Muscle of arm (tissue), 12 donors: ENCODE data around the gene PIM1. TPM values are rescaled to one million over a fixed set of nuclear protein-coding genes. Genes with fewer than 3 reads are reported as not detected.
"Not testable (repeated sequence)": the region's sequence is repeated elsewhere in the genome, so short reads cannot be mapped to it uniquely, and the experiment has no call there.

Experiments
- DNase-seq: peaks from one replicate; pipeline ENCODE4 v3.0.0-alpha.2; 2013
- polyA plus RNA-seq, 12 donors: library from polyadenylated mRNA; unstranded; fragments of 120-200 nt; gene quantifications; one replicate each; pipeline ENCODE4 v1.2.1, GENCODE V29; 2013; ENCODE audit not compliant: insufficient read length in 12 of 12

PIM1 gene
- polyA plus RNA-seq, 12 donors: 14.0 to 36.4 (median 26.1) TPM; not detected in 1

DNA sequence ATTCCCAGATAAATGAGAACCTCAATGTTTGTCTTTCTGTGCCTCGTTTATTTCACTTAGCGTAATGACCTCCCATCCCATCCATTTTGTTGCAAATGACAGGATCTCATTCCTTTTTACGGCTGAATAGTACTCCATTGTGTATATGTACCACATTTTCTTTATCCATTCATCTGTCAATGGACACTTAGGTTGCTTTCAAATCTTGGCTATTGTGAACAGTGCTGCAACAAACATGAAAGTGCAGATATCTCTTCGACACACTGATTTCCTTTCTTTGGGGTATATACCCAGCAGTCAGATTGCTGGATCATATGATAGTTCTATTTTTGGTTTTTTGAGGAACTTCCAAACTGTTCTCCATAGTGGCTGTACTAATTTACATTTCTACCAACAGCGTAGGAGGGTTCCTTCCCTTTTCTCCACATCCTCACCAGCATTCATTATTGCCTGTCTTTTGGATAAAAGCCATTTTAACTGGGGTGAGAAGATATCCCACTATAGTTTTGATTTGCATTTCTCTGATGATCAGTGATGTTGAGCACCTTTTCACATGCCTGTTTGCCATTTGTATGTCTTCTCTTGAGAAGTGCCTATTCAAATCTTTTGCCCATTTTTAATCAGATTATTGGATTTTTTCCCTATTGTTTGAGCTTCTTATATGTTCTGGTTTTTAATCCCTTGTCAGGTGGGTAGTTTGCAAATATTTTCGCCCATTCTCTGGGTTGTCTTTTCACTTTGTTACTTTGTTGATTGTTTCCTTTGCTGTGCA lies 16.2 kb downstream of the PIM1 start:
- not testable (repeated sequence) for DNase-seq

DNA sequence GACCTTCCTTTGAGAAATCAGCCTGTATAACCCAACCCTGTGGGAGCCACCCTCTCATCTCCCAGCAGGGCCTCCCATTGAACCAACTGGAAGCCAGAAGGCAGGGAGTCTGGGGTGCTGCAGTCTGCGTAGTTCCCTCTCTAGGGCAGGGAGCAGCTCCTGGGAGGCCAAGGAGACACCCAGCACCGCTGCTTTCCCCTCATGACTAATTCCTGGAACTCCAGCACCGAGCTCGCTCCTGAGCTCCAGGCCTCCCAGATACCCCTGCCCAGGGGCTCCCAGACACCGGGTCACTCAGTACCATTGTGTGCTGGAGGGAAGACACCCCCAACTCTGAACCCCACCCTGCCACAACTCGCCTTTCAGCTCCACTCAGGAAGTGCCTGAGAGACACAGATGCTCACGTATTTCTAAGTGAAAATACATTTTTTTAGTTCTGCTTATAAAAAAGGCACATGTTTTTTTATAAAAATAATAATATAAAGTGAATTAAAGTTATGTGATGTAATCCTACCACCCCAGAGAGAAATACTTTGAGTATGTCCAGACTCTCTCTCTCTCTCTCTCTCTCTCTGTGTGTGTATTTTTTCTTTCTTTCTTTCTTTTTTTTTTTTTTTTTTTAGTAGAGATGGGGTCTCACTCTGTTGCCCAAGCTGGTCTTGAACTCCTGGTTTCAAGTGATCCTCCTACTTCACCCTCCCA lies 17.5 kb downstream of the PIM1 start:
- no peak for DNase-seq

DNA sequence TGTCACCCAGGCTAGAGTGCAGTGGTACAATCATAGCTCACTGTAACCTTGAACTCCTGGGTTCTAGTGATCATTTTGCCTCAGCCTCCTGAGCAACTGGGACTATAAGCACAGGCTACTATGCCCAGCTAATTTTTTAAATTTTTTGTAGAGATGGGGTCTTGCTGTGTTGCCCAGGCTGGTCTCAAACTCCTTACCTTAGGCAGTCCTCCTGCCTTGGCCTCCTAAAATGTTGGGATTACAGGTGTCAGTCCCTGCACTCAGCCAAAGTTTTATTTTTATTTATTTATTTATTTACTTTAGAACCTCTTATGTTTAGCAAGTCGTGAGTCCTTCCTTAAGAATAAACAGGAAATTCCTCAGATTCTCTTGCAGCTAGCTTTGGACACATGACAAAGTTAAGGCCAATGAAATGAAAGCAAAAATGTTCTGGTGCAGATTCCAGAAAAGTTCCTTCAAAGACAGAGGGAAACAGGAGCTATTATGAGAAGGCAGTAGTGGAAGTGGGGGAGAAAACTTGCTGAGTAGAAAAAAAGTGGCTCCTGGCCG lies 19.1 kb downstream of the PIM1 start:
- no peak for DNase-seq

DNA sequence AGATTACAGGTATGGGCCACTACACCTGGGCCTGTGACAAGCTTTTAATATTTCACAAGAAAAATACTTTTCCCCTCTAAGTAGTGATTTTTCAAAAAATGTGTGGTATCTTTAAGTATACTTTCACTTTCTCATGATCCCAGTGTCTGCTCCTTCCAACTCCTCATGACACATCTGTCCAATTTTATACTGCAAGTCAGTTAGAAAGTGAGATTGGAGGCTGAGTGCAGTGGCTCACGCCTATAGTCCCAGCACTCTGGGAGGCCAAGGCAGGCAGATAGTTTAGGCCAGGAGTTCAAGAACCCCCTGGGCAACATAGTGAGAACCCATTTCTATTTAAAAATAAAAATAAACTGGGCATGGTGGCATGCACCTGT lies 20.2 kb downstream of the PIM1 start:
- DNase-seq: no peak

DNA sequence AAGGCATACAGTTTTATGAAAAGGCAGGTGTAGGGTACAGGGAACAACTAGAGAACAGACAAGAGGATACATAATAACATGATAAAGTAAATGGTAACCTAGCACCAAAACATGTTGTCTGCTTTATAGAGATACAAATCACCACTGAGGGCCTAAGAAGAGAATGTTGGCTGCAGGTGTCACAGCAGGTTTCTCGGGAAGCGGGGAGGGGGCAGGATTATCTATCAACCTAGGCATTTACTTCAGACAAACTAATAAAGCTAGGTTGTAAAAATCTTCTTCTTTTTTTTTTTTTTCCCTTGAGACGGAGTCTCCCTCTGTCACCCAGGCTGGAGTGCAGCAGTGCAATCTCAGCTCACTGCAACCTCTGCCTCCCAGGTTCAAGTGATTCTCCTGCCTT lies 22.7 kb downstream of the PIM1 start:
- DNase-seq: no peak

DNA sequence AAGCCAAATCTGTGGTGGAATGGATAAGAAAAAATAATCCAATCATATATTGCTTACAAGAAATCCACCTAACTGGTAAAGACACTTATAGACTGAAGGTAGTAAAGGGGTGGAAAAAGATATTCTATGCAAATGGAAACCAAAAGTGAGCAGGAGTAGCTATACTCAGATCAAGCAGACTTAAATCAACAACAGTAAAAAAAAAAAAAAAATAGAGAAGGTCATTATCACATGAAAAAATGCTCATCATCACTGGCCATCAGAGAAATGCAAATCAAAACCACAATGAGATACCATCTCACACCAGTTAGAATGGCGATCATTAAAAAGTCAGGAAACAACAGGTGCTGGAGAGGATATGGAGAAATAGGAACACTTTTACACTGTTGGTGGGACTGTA lies 24.9 kb downstream of the PIM1 start:
- not testable (repeated sequence) for DNase-seq

DNA sequence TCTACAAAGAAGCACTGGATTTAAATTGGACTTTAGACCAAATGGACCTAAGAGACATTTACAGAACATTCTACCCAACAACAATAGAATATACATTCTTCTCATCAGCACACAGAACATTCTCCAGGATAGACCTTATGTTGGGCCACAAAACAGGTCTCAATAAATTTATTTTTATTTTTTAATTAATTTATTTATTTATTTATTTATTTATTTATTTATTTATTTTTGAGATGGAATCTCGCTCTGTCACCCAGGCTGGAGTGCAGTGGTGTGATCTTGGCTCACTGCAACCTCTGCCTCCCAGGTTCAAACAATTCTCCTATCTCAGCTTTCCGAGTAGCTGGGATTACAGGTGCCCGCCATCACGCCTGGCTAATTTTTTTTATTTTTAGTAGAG lies 26.5 kb downstream of the PIM1 start:
- not testable (repeated sequence) for DNase-seq

DNA sequence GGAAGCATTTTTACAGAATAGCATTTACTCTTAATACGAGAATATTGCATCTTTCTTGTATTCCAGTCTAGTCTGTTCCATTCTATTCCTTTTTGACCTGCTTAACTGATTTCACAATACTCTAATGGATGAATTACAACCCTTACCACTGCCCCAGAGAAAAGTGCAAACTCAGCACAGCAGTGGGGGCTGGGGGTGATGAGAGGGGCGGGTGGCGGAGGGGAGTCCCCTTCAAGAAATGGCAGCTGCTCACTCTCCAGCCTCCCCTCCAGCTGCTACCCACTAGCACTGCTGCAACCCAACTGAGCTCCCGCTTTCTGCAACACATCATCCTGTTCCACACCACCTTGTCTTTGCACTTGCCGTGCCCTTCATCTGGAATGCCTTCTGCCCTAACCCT lies 30.1 kb downstream of the PIM1 start:
- no peak for DNase-seq

DNA sequence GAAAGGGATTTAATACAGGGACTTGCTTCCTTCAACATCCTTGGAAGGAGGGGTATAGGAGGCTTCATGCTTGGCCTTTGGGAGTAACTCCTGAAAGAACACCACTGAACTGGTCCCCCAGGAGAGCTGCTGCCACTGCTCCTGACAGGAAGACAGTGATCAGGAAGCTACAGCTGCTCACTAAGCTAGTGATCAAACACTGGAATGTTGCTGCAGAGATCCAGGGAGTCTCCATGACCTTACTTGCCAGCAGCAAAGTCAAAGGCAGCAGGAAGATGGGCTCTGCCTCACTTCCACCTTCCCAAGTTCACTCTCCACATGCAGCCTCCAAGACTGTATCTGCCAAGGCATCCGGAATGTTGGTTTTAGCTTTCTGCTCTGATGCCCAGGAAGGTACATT lies 31.8 kb downstream of the PIM1 start:
- DNase-seq: no peak

DNA sequence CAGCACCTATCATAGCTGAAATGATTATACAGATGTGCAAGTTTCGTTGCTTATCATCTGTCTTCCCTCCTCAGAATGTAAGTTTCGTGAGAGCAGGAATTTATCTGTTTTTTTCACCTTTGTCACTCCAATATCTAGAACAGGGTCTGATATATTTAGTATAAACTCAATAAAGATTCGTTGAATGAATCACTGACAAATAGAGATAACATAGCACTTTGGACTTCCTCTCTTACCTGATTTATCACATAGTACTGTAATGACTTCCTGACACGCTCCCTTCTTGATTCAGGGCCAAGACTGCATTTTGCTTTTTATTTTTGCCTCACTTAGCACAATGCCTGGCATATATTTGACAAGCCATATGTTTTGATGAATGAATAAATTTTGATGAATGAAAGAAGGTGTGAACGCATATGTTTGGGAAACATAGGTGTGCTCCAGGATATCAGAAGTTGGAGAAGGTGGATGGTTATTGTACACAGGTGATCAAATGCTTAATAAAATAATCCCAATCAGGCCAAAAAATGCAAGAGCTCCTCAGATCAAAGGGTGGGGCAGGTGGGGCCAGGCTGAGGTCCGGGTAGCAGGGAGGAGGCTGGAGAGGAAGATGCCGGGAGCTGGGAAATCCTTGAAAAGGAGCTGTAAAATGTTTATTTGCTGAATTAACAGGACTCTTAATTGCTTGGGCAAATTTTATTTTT lies 33.0 kb downstream of the PIM1 start:
- no peak for DNase-seq

DNA sequence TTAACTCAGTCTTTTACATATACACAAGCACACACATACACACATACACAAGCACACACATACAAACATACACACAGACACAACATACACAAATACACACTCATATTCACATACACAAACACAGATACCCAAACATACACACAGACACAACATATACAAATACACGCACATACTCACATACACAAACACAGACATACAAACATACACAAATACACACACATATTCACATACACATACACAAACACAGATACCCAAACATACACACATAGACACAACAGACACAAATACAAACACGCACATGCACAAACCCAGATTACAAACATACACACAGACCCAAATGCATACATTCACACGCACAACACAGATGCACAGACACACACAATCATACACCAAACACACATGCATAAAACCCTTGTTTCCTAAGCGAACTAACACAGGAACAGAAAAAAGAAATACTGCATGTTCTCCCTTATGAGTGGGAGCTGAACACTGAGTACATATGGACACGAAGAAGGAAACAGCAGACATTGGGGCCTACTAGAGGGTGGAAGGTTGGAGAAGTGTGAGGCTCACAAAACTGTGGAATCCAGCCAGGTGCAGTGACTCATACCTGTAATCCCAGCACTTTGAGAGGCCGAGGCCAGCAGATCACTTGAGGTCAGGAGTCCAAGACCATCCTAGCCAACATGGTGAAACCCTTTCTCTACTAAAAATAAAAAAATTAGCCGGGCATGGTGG lies 34.2 kb downstream of the PIM1 start:
- peak; percentile 15 for DNase-seq

DNA sequence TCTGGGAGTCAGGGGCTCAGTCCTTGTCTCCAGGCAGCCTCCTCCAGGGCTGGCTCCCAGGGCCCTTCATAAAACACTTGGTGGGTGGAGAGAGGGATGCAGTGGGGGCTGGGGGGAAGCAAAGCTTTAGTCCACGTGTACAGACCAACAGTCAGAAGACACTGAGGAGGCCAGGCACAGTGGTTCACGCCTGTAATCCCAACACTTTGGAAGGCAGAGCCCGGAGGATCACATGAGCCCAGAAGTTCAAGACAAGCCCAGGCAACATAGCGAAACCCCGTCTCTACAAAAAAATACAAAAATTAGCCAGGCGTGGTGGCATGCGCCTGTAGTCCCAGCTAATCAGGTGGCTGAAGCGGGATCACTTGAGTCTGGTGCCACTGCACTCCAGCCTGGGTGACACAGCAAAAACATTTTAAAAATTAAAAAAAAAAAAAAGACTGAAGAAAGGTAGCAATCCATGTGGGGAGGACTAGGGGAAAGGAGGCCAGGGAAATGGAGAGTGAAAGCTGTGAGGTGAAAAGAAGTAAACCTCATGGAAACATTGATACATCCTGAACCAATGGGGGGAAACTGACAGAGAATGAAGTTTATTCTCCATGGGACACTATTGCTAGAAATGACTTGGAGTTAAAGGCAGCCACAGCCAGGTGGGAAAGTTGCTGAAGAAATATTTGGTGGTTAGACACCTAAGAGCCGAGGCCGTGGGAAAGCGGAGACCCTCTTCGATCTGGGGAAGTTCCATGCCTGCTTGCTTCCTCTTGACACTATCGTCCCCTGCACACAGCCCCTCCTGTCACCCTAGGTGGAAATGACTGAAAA lies 35.4 kb downstream of the PIM1 start:
- no peak for DNase-seq

DNA sequence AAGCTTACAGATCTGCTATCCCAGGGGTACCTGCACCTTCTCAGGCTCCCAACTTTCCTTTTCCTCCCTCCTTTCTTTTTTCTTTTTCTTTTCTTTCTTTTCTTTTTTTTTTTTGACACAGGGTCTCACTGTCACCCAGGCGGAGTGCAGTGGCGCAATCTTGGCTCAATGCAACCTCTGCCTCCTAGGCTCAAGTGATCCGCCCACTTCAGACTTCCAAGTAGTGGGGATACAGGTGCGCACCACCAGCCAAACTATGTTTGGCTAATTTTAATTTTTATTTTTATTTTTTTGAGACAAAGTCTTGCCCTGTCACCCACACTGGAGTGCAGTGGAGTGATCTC lies 36.0 kb downstream of the PIM1 start:
- no peak for DNase-seq

DNA sequence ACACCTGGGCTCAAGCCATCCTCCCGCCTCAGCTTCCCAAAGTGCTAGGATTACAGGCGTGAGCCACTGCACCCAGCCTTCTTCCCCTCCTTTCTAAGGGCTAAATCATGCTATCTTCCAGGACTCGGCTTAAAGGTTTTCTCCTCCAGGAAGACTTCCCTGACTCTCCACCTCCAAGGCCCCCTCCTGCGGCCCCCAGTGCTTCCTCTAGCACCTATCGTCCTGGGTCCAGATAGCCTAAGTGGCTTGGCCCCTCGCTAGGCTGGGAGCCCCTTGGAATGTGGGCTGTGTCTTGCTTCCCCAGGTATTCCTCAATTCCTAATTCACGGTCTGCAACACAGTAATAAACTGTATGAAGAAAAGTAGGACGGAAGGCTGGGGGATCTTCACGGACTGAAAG lies 36.7 kb downstream of the PIM1 start:
- no peak for DNase-seq

DNA sequence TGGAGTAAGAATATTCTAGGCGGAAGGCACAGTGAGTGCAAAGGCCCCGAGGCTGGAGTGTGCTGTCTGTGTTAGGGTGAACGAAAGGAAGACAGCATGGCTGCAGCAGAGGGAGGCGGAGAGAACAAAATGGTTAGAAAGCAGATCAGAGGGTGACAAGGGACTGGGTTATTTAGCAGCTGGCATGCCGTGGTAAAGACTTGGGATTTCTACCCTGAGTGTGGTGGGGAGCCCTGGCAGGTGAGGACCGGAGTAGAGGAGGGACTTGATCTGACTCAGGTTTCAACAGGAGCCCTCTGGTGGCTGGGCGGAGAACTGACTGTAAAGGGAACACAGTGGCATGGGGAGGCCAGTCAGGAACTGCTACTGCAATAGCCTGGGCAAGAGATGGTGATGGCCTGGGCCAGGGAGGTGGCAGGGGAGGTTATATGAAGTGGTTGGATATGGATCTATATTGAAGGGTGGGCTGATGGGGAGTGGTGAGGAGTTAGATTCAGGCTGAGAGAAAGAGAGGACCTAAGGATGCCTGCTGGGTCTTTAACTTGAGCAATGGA lies 38.0 kb downstream of the PIM1 start:
- DNase-seq: peak; percentile 35

DNA sequence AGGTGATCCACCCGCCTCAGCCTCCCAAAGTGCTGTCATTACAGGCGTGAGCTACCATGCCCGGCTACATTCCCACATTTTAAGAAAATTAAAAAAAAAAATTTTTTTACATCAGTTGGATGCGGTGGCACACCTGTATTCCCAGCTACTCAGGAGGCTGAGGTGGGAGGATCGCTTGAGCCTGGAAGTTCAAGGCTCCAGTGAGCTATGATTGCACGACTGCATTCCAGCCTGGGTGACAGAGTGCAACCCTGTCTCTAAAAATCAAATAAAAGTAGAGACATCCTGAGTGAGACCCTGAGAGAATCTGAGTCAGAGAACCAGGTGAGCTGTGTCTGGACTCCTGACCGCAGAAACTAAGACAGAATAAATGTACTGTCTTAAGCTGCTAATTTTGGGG lies 38.8 kb downstream of the PIM1 start:
- DNase-seq: no peak

DNA sequence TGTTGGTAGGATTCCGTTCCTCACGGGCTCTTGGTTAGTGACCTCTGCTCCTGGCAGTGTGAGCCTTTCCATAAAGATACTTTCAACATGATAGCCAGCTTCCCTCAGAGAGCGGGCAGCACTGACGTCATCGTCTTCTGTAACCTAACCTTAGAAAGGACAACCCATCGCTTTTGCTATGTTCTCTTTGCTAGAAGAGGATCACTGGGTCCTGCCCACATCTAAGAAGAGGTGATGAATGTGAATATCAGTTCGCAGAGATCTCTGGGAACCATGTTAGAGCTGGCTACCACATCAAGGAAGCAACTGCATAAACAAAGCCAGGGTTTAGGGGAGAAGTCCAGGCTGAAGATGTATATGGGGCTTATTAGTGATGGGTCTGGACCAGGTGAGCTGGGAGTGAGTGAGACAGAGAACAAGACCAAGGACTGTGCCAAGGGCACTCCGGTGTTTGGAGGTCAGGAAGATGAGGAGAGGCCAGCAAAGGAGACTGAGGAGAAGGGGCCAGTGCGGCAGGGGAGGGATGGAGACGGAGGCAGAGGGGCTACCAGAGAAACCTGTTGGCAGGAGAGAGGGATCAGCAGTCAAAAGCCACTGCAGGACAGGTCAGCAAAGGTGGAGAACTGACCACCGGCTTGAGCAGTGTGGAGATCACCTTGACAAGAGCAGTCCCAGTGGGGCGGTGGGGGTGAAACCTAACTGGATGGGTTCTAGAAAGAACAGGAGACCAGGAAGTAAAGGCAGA lies 39.7 kb downstream of the PIM1 start:
- no peak for DNase-seq

DNA sequence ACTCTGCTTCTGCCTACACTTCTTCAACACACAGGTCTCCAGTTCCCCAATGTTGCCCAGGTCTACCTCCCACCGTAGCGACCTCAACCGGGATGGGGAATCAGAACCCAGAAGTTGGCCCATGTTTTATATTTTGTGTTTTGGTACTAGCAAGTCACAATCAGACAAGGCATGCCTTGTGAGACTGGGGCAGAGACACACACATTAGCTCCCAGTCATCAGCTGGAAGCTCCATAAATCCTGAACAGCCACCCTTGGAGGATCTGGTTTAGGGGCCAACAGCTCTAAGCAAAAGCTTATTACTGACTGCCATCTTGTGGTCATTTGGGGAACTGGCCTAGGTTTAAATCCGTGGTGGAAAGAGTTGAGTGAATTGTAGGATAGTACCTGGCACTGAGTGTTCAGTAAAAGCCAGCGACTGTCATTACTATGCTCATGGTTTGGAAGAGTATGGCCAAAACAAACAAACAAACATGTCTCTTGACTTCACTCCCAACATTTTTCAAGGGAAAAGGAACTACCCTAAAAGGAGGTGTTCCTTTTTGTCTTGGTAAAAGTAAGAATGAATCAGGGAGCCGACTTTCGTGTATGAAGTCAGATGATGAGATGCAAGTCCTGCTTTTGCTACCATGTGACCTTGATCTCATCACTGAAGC lies 40.5 kb downstream of the PIM1 start:
- DNase-seq: peak; percentile 85

DNA sequence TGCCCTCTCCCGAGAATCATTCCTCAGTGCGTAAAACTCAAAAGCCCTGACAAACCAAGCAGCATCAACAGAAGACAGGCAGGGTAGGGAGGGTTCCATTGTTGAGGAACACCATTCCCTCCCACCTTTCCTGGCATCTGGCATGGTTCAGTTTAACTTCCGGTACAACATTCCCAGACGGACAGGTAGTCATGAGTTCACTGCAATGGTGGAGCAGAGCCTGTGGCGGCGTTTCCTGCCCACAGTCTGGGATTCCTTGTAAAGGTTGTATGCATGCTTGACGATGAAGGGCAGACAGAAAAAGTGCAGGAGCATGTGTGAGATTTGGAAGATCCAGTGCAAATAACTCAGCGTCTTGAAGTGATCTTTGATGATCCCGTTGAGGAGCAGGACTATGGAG lies 42.3 kb downstream of the PIM1 start:
- no peak for DNase-seq

DNA sequence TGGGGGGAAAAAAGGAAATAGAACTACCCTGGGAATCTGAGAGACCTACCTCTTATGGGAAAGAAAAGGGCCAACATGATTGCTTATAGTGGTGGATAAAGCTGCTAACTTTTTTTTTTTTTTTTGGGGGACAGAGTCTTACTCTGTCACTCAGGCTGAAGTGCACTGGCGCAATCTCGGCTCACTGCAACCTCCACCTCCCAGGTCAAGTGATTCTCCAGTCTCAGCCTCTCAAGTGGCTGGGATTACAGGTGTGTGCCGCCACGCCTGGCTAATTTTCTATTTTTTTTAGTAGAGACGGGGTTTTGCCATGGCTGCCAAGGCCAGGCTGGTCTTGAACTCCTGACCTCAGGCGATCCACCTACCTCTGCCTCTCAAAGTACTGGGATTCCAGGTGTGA lies 48.1 kb downstream of the PIM1 start:
- no peak for DNase-seq
